ENCODE results near the gene TNFRSF1A. TPM values are rescaled to one million over a fixed set of nuclear protein-coding genes. Genes with fewer than 3 reads are reported as not detected.
A peak's percentile ranks its signal among the peaks of the same experiment; 100 is the strongest.

TNFRSF1A gene
- total and polyA plus RNA-seq, 9 of the 15 experiments (the other 6 are each of a cell fraction or from before 2014, with no cell fraction given) = 0.76 to 43.5 (median 30.0) TPM

- CTCF ChIA-PET (ENCODE audit: low intra/inter-chr PET ratio) = no interaction called here
- no peak for TF ChIP-seq ELK3 (CRISPR knock-in tag; IDR thresholded peaks at IDR 0.05)
- no peak for TF ChIP-seq CCNT2 (IDR thresholded peaks at IDR 0.05; ENCODE audit: borderline replicate concordance, extremely low read depth, insufficient read length, low read depth, low read length)
- TF ChIP-seq FOXA3 (CRISPR knock-in tag; conservative IDR thresholded peaks at IDR 0.05 in 1 of 2, IDR thresholded peaks at IDR 0.05 in 1 of 2) = peak in 1 of 2 experiments; percentile 82; a peak in 2 of 4 replicates
- peak; percentile 38; the same call in 1 of the 2 replicates for TF ChIP-seq ARID1B (IDR thresholded peaks at IDR 0.05)
- 0 out of 2 replicates have a peak, but pooled peaks have one; percentile 39 for TF ChIP-seq SUPT5H (IDR thresholded peaks at IDR 0.05)
- peak; percentile 65 for TF ChIP-seq POLR2A (conservative IDR thresholded peaks at IDR 0.05)
- no peak for TF ChIP-seq ZNF324 (CRISPR knock-in tag; IDR thresholded peaks at IDR 0.05)
- peak; percentile 63; the same call in 1 of the 2 replicates for TF ChIP-seq DPF2 (IDR thresholded peaks at IDR 0.05)
- TF ChIP-seq CTCF (IDR thresholded peaks at IDR 0.05 in 2 of 3, conservative IDR thresholded peaks at IDR 0.05 in 1 of 3; ENCODE audit: insufficient read depth in 2 of 3, low read depth in 1 of 3, low read length in 3 of 3) = peak in 2 of 3 experiments; percentile 26 to 29; a peak in 2 of 6 replicates
- TF ChIP-seq IRF2 (CRISPR knock-in tag; IDR thresholded peaks at IDR 0.05) = no peak
- TF ChIP-seq NFYB (IDR thresholded peaks at IDR 0.05; ENCODE audit: extremely low read depth, insufficient read length) = no peak
- TF ChIP-seq NFRKB (IDR thresholded peaks at IDR 0.05; ENCODE audit: low read depth) = 0 out of 2 replicates have a peak, but pooled peaks have one; percentile 60
- no peak for TF ChIP-seq MAFF (IDR thresholded peaks at IDR 0.05; ENCODE audit: low read length)
- no peak for TF ChIP-seq EZH2 (IDR thresholded peaks at IDR 0.05; ENCODE audit: borderline replicate concordance, low read depth, low read length)
- peak; percentile 17; the same call in 1 of the 2 replicates for TF ChIP-seq JUN (IDR thresholded peaks at IDR 0.05; ENCODE audit: borderline replicate concordance, low read depth, low read length)
- TF ChIP-seq JUN (CRISPR knock-in tag; IDR thresholded peaks at IDR 0.05; ENCODE audit: borderline replicate concordance) = no peak
Measured at GRCh38 chr12:6370994-6371754, 29.3 kb upstream of the TNFRSF1A start.

More at GRCh38 chr12:6370994-6371754, 29.3 kb upstream of the TNFRSF1A start:
- H3K9me3 ChIP-seq (replicated peaks; ENCODE audit: control insufficient read depth, insufficient read depth, low read depth, low read length) = no peaks in the 10 kb centered on the region
- WGBS (ENCODE audit: insufficient coverage, low coverage, missing lambda C conversion rate) = 5% methylated on average over 8 of the region's 15 CpGs
- DNase-seq (ENCODE audit: extremely low read depth in 1 of 4, low spot score in 3 of 4) = peak; percentile 67 to 73 (median 70)
- in situ Hi-C loops (cut with MboI) (loop anchor here (5.0 kb wide), 1 partner anchor 34 kb away; no protein-coding TSS in a partner anchor), intact Hi-C loops (cut with micrococcal nuclease) (no loop called here)
- no peaks in the 10 kb centered on the region for H3K79me2 ChIP-seq (ENCODE audit: control insufficient read depth, insufficient read depth, low read length)
- peak overlapping the region; percentile 94 for H2AFZ ChIP-seq (ENCODE audit: low read depth, low read length)
- ATAC-seq = peak; percentile 83
- H3K27me3 ChIP-seq (ENCODE audit: control insufficient read depth in 2 of 2, insufficient read depth in 2 of 2, low read length in 2 of 2) = no peaks in the 10 kb centered on the region
- peaks cover 41 to 46% of the 10 kb centered on the region in 2 experiments; a peak in 4 of 5 replicates for H3K4me1 ChIP-seq (replicated peaks in 1 of 2; ENCODE audit: control insufficient read depth in 2 of 2, insufficient read depth in 2 of 2, low read length in 2 of 2)
- BruUV-seq (replicated peaks) = no TSS peak
- H3K4me2 ChIP-seq (ENCODE audit: insufficient read depth, low read length) = peak overlapping the region; percentile 76
- FAIRE-seq = peak; percentile 74
- H3K27ac ChIP-seq (ENCODE audit: extremely low read depth, low read depth, low read length) = peak overlapping the region; percentile 87
- H3K36me3 ChIP-seq (ENCODE audit: control insufficient read depth, insufficient read depth, low read length) = no peaks in the 10 kb centered on the region
- peaks cover 4% of the 10 kb centered on the region for H3K9me1 ChIP-seq (ENCODE audit: control insufficient read depth, insufficient read depth, low read length)
- peak overlapping the region; percentile 68 to 80; a peak in 3 of 4 replicates for H3K9ac ChIP-seq (ENCODE audit: insufficient read depth in 1 of 2, low read depth in 2 of 2, low read length in 2 of 2)
- no peak overlapping the region for H3K4me3 ChIP-seq
- POLR2A ChIA-PET = interaction anchor here (1.1 to 1.5 kb wide), 2 partner anchors 8 to 12 kb away, joined by 3 to 4 read pairs; partner anchors contain the start of gene LTBR
- no peaks in the 10 kb centered on the region for H4K20me1 ChIP-seq (replicated peaks; ENCODE audit: control insufficient read depth, insufficient read depth, low read length)

Data from K562 (cell line).